HS-27A (cell line): Measurements from ENCODE around the gene SHISA5.
"Not testable (repeated sequence)": the region's sequence is repeated elsewhere in the genome, so short reads cannot be mapped to it uniquely, and the experiment has no call there.

ENCODE experiments used
- DNase-seq: peaks from one replicate; pipeline ENCODE4 v3.0.0-alpha.2; 2012; ENCODE audit warnings: low read depth, missing footprints

Gene SHISA5

GRCh38 chr3:48519277-48519643 is 15.3 kb upstream of the SHISA5 start:
- DNase-seq = no peak

DNA sequence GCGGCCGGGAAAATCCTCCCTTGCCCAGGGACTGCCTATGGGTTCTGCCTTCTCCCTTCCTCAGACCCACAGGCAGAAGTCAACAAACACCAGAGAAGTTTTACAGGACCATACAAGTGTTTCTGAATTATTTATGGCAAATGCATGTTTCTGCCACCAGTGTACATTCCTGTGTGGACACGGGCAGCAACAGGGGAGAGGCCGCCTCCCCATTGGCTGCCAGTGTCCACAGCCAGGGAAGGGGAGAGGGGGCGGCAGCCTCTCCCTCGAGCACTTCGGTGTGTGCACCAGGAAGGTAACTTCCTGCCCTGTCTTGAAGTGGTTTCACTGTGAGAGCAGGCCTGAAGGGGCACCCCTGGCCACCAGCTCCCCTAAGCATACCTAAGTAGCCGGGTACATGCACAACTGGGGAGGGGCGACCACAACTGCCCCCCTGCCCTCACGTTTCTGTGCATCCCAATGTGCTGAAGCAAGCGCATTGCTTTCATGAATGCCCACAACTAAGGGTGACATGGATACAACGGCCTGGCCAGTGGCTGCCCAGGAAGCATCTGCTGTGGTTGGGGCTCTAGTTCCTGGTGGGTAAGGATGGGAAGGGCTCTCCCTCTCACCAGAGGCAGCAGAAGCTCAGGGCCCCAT is 14.8 kb upstream of the SHISA5 start:
- DNase-seq = no peak

DNA sequence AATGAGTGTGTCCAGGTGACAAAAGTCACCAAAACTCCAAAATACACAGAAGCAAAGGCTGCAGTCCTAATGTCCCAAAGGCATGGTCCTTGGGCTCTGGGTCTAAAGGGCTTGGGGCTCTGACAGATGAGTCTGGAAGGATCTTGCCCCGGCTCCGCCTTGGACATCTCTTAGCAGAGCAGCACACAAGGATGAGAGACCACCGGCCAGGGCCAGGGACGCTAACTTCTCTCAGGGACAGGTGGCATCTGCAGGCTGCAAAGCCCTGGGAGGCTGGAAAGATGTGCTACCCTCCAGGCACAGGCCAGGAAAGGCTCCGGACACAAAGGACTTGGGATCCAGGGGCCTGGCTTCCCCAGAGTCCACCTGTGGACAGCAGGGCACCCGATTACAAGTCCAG is 14.1 kb upstream of the SHISA5 start:
- no peak for DNase-seq

DNA sequence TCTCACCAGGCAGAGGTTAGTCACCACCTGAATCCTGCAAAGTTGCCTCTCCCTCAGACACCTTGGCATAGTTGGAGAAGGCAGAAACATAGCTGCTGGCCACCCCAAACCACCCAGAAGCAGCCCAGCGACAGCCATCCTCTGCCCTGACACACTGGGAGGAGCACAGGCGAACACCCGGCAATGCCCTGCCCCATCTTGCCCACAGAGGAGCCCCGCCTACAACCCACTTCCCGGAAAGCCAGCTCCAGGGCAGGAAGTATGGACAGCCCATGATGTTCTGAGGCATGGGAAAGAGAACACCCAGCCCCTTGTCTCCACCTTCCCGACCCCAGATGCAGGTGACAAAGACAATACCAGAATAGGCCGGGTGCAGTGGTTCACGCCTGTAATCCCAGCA is 12.6 kb upstream of the SHISA5 start:
- no peak for DNase-seq

DNA sequence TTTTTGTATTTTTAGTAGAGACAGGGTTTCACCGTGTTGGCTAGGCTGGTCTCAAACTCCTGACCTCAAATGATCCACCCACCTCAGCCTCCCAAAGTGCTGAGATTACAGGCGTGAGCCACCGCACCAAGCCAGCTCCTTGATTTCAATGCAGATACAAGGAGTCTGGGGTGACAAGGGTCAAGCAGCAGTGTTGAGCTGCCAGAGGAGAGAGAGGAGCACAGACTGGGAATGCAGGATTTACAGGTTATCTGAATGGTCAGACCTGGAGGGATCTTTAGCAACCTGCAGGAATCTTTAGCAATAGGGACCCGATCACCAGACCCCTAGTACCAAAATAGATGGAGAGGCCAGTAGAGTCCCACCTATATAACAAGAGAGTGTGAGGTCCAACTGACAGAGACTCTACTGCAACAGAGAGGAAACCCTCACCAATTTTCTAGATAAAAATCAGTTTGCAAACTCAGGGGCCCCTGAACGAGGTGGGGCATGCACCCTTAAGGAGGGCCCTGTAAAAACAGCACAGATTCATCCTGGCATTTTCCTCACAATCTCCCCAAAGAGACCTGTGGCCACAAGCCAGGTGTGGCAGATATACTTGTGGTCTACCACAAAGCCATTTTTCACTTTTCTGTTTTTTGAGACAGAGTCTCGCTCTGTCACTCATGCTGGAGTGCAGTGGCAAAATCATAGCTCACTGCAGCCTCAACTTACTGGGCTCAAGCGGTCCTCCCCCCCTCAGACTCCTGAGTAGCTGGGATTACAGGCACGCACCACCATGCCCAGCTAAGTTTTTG is 10.7 kb upstream of the SHISA5 start:
- DNase-seq = no peak

DNA sequence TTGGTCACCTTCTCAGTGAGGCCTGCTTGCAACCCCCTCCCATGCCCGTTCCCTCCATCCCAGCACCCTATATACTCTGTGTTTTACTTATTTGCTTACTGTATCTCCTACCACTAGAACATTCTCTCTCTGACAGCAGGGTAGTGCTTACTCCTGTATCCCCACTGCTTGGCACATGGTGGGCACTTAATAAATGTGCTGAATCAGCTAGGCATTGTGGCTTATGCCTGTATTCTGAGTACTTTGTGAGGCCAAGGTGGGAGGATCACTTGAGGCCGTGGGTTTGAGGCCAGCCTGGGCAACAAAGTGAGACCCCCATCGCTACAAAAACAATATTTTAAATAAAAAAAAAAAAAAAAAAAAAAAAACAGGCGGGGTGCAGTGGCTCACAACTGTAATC is 7.6 kb upstream of the SHISA5 start:
- DNase-seq = no peak

DNA sequence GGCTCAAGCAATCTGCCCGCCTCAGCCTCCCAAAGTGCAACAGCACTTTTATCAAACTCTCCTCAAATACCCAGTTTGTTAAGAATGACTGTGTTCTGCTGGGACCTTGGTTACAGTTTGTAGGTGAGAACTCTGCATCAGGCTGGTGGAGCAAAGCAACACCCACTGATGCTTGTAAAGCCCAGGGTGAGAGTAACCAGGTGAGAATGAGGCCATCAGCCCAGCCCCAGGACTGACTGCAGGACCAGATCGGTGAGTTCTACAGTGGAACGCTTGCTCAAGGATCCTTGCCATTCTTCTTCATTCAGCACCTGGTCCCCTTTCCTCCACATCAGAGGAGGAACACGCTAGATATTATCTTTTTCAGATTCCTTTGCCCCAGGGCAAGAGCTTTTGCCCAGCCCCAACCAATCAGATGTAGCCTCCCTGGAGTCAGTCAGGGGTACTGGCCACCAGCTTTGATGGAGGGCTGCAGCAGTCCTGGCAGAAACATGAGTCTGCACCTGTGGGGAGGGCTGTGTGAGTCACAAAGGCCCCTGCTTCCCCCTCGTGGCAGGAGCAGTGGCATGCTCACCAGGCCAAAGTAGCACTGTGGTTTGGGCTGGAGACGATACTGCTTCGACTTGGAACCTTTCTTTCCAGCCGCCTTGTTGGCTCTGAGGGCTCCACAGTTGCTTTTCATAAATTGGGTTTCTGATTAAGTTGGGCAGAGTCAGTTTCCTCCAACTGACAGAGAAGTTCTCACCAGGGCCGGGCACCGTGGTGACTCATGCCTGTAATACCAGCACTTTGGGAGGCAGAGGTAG is 3.5 kb upstream of the SHISA5 start:
- DNase-seq = peak; percentile 40

DNA sequence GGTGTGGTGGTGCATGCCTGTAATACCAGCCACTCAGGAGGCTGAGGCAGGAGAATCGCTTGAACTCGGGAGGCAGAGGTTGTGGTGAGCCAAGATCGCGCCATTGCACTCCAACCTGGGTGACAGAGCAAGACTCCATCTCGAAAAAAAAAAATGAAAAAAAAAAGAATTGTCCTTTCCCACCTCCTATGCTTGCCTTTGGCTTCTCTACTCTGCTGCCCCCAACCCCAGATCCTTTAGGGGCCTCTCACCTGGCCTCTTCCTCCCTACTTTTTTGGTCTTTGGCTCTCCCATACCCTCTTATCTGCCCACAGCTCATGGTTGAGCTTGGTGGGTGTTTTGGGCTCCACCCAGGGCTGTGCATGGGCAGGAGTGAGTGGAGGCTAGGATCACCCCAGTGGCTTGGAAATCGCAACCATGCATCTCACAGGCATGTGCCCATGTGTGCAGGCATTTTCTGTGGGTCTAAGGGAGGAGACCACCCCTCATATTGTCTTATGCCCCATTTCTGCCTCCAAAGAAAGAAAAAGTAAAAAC is 2.1 kb upstream of the SHISA5 start:
- no peak for DNase-seq

- no peak for DNase-seq
These were observed 1.2 kb upstream of the SHISA5 start for GRCh38 chr3:48505146-48505545.

DNA sequence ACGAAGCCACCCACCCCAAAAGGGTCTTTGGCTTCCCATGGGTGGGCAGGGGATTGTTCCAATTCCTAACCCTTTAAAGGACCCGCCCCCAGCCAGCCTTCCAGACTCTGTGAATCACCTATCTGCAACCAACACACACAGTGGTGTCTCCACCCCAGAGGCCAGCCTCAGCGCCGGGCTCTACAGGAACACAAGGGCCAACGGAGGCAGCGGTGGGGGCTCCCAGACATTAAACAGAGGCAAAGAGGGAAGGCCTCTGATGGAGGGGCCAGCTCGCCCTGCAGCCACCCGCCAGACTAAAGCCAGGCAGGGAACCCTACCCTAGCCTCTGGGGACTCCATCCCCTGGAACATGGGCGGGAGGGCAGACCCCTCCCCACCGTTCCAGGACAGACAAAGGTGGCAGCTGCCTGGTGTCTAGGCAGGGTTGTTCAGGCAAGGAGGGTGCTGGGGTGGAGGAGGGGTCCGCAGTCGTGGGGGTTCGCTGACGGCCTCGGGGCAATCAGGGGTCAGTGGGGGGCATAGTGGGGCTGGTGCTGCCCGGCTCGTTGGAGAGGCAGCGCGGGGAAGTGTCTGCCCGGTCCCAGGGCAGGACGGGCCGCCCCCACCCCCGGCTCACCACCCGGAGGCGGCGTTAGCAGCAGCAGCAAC is 448 bp downstream of the SHISA5 start:
- no peak for DNase-seq

GRCh38 chr3:48502728-48503168 is 1.2 kb downstream of the SHISA5 start:
- no peak for DNase-seq

DNA sequence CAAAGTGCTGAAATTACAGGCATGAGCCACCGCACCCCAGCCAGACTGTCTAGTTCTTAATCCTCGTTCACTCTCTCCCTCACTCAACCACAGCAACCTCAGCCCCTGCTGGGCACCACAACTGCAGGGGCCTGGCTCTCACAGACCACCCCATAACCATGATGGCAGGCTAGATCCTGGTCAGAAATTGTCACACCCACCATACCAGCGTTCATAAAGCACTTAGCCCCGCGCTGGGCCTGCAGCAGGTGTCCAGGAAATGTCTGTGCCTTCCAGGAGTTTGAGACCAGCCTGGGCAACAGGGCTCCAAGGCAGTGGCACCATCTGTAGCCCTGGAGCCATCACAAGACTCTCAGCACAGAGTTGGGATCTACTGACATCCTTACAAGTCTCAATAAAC is 1.9 kb downstream of the SHISA5 start:
- DNase-seq = no peak

GRCh38 chr3:48501196-48501595 is 2.8 kb downstream of the SHISA5 start:
- DNase-seq = no peak

DNA sequence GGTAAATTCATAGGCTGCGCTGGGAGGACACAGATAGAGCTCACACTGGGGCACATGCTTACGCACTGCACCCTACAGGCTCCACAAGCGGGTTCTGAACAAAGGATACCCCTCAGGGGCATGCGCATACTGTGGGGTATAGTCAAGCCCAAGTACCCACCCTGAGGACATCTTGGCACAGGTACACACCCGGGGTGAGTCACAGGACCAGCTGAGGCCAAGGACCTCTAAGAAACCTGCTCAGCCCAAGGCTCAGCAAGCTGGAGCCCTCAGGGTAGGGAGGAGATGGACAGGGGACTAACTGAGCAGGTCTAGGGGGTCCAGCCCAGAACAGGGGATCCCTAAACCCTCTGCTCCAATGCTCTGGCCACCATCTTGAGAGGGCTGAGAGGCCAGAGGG is 3.3 kb downstream of the SHISA5 start:
- no peak for DNase-seq

- no peak for DNase-seq
These were observed 10.8 kb downstream of the SHISA5 start for GRCh38 chr3:48493203-48493501.

DNA sequence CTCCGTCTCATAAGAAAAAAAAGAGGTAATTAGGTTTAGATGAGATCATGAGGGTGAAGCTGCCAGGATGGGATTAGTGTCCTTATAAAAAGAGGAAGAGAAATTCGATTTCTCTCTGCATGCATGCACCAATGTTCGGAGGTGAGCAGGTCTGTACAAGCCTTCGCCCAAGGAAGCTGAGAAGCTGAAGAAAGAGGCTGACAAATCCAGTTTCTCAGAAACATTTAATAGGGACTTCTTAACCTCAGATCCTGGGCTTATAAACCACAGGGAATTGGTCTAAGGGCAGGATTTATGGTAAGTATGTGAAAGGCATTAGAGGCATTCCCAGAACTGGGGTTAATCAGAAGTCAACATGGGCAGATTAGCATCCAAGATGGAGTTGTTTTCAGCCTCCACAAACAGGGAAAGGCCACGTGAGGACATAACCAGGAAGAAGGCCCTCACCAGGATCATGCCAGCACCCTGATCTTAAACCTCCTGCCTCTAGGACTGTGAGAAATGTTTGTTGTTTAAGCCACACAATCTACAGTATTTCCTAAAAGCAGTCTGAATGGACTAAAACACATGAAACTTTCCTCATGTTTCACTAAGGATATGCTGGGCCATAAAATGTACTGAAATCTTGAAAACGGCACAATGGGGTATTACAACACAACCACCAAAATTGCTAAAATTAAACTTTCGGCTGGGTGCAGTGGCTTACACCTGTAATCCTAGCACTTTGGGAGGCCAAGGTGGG is 11.3 kb downstream of the SHISA5 start:
- DNase-seq = no peak

- DNase-seq = no peak
These were observed 17.0 kb downstream of the SHISA5 start for GRCh38 chr3:48486952-48487351.

DNA sequence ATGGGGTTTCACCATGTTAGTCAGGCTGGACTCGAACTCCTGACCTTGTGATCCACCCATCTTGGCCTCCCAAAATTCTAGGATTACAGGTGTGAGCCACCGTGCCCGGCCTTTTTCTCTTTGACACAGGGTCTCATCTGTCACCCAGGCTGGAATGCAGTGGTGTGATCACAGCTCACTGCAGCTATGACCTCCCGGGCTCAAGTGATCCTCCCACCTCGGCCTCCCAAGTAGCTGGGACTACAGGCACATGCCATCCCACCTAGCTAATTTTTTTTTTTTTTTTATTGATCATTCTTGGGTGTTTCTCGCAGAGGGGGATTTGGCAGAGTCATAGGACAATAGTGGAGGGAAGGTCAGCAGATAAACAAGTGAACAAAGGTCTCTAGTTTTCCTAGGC is 21.2 kb downstream of the SHISA5 start:
- DNase-seq = not testable (repeated sequence)

DNA sequence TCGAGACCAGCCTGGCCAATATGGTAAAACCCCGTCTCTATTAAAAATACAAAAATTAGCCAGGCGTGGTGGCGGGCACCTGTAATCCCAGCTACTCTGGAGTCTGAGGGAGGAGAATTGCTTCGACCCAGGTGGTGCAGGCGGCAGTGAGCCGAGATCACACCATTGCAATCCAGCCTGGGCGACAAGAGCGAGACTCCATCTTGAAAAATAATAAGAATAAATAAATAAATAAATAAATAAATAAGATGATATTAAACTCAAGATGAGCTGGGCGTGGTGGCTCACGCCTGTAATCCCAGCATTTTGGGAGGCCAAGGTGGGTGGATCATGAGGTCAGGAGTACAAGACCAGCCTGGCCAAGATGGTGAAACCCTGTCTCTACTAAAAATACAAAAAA is 23.1 kb downstream of the SHISA5 start:
- DNase-seq = not testable (repeated sequence)

DNA sequence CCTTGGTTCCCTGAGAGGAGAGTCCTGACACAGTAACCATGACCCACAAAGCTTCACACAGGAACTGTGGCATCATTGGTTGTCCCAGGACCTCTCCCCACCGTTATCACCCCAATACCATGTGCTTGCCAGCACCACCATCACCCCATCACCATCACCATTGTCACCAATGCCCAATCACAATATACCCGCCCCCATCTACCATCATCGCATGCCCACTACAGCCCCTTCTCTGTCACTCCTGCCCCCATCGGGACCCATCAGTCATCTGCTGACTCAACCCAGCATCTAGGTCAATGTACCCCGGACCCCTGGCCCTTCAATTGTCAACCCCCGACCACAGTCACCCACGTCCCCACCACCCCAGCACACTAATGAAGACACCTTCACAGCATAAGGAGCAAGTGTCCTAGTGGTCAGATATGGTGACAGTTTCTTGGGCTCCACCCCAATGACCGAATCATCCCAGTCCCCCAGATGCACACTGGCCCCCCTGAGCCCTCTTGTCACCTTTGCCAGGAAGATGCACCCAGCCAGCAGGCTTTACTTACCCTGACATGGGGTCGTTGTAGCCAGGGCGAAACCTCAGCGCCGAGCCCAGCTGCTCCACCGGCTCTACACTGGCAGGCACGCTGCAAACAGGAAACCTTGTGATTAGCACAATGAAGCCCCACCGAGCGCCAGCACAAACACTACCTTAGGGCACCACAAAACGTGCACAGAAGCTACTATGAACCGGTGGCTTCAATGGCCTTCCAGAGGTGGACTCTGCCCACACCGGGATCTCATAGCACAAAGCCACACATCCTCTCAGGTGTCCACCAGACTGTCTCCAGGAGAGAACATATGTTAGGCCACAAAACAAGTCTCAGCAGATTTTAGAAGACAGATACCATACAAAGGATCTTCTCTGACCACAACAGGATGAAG is 25.1 kb downstream of the SHISA5 start:
- no peak for DNase-seq
